Liver (tissue), 9 donors: ENCODE data around the gene CLEC16A. TPM values are rescaled to one million over a fixed set of nuclear protein-coding genes. Genes with fewer than 3 reads are reported as not detected.

Experiments used
- DNase-seq: peaks from one replicate; pipeline ENCODE4 v3.0.0-alpha.2; 2017; ENCODE audit warnings: low spot score
- H3K27ac ChIP-seq, 2 donors: one replicate each; pipeline ENCODE4 v1.7.0; 2013; ENCODE audit warnings: inconsistent platforms in 2 of 2, low read length in 2 of 2, control low read depth in 1 of 2, low read depth in 1 of 2, mild to moderate bottlenecking in 1 of 2
- H3K27me3 ChIP-seq, 4 donors: one replicate each; pipeline versions ENCODE4 v1.6.1 to v1.7.0; 2013; ENCODE audit warnings: low read length in 3 of 4, inconsistent platforms in 1 of 4, mild to moderate bottlenecking in 1 of 4, moderate library complexity in 1 of 4; ENCODE audit not compliant: control insufficient read depth in 4 of 4, insufficient read depth in 4 of 4
- H3K36me3 ChIP-seq, 4 donors: one replicate each; pipeline versions ENCODE4 v1.6.1 to v1.7.0; 2013; ENCODE audit warnings: low read length in 3 of 4, mild to moderate bottlenecking in 3 of 4, low read depth in 1 of 4, moderate library complexity in 1 of 4; ENCODE audit not compliant: control insufficient read depth in 4 of 4, insufficient read depth in 3 of 4
- H3K4me1 ChIP-seq, 4 donors: one replicate each; pipeline versions ENCODE4 v1.6.1 to v1.7.0; 2013; ENCODE audit warnings: low read length in 3 of 4, mild to moderate bottlenecking in 3 of 4, moderate library complexity in 1 of 4; ENCODE audit not compliant: control insufficient read depth in 4 of 4, insufficient read depth in 4 of 4
- H3K4me3 ChIP-seq, 3 donors: one replicate each; pipeline versions ENCODE4 v1.6.1 to v1.7.0; 2013; ENCODE audit warnings: low read length in 3 of 3, control low read depth in 1 of 3, low read depth in 1 of 3, mild to moderate bottlenecking in 1 of 3
- H3K9ac ChIP-seq, 2 donors: one replicate each; pipeline ENCODE4 v1.7.0; 2013; ENCODE audit warnings: low read length in 2 of 2, mild to moderate bottlenecking in 2 of 2, moderate library complexity in 2 of 2, control low read depth in 1 of 2, low read depth in 1 of 2
- H3K9me3 ChIP-seq, 4 donors: one replicate each; pipeline versions ENCODE4 v1.6.1 to v1.7.0; 2013; ENCODE audit warnings: low read length in 3 of 4; ENCODE audit not compliant: control insufficient read depth in 4 of 4
- CTCF ChIP-seq: fragments of 150-350 bp; IDR thresholded peaks from 2 replicates; pipeline ENCODE4 v1.5.1; 2017; ENCODE audit warnings: improper control_type of control experiment, low read depth, low read length; ENCODE audit not compliant: missing input control
- FOXA2 ChIP-seq: IDR thresholded peaks from 2 replicates; pipeline ENCODE4 v1.6.1; 2016; ENCODE audit warnings: antibody characterized with exemption
- NR2F2 ChIP-seq: IDR thresholded peaks from 2 replicates; pipeline ENCODE4 v1.6.1; 2016; ENCODE audit warnings: antibody characterized with exemption
- REST ChIP-seq: IDR thresholded peaks from 2 replicates; pipeline ENCODE4 v1.6.1; 2016; ENCODE audit warnings: antibody characterized with exemption, mild to moderate bottlenecking
- TAF1 ChIP-seq: conservative IDR thresholded peaks from 2 replicates; pipeline ENCODE4 v1.6.1; 2016; ENCODE audit warnings: antibody characterized with exemption, mild to moderate bottlenecking
- YY1 ChIP-seq: IDR thresholded peaks from 2 replicates; pipeline ENCODE4 v1.6.1; 2016; ENCODE audit warnings: antibody characterized with exemption, mild to moderate bottlenecking
- ZBTB33 ChIP-seq: IDR thresholded peaks from 2 replicates; pipeline ENCODE4 v1.6.1; 2016; ENCODE audit warnings: antibody characterized with exemption
- WGBS: extraction: QIAGEN DNeasy Blood & Tissue Kit; methylation state at CpG from one replicate; pipeline ENCODE4 v1.1.7; 2013; 5-methylcytosine and 5-hydroxymethylcytosine counted together
- polyA plus RNA-seq, 2 donors: library from polyadenylated mRNA; stranded (reverse) in 1 of 2; unstranded in 1 of 2; fragments of 200-250 nt in 1 of 2; fragments of >200 nt in 1 of 2; fragmentation: Nextera tagmentation in 1 of 2; extraction: Ambion mirVana in 1 of 2; gene quantifications; one replicate each; pipeline versions ENCODE4 v1.2.1 to v1.2.3, GENCODE V29; 2013 to 2015
- total RNA-seq, 2 donors: library from RNA; depleted of rRNA; stranded (reverse); fragments of >200 nt; gene quantifications; one replicate each; pipeline ENCODE4 v1.2.3, GENCODE V29; 2014
- donor health status: healthy.
- donor health status: healthy.
- donor health status: healthy.
- donor health status: healthy.
- donor health status: healthy.

Gene CLEC16A
- total and polyA plus RNA-seq, 4 donors: 9.7 to 23.0 (median 17.4) TPM

- no peak for TF ChIP-seq REST
- no peak for TF ChIP-seq ZBTB33
- TF ChIP-seq YY1: no peak
- 96% methylated on average over 3 of the region's 3 CpGs for WGBS
- no peaks in the 10 kb centered on the region for H3K27me3 ChIP-seq
- no peaks in the 10 kb centered on the region for H3K4me1 ChIP-seq
- DNase-seq: no peak
- no peak overlapping the region for H3K27ac ChIP-seq
- H3K9ac ChIP-seq: no peak overlapping the region
- peaks cover 2 to 30% (median 15%) of the 10 kb centered on the region in 4 donors for H3K36me3 ChIP-seq
- H3K9me3 ChIP-seq: no peaks in the 10 kb centered on the region
- H3K4me3 ChIP-seq: no peak overlapping the region
Observed at GRCh38 chr16:11049396-11050059, 105.2 kb downstream of the CLEC16A start.

GRCh38 chr16:11050536-11050935 is 106.2 kb downstream of the CLEC16A start:
- Histone ChIP-seq H3K27ac (no peak overlapping the region), H3K9me3 (no peaks in the 10 kb centered on the region), H3K4me1 (no peaks in the 10 kb centered on the region), H3K4me3 (no peak overlapping the region), H3K9ac (no peak overlapping the region), H3K27me3 (no peaks in the 10 kb centered on the region), H3K36me3 (peaks cover 2 to 30% (median 11%) of the 10 kb centered on the region in 4 donors)
- DNase-seq: no peak
- TF ChIP-seq REST (no peak), CTCF (no peak), FOXA2 (no peak), NR2F2 (no peak), TAF1 (no peak)
- WGBS: 96% methylated on average over 7 of the region's 7 CpGs
